Skeletal muscle satellite cell (primary cell): Measurements from ENCODE around the gene PACSIN2.

Experiments
- H3K27me3 ChIP-seq: 2 replicates; pipeline ENCODE4 v1.7.0; 2013; ENCODE audit warnings: low read length; ENCODE audit not compliant: control insufficient read depth, insufficient read depth
- H3K36me3 ChIP-seq: 2 replicates; pipeline ENCODE4 v1.7.0; 2013; ENCODE audit warnings: mild to moderate bottlenecking, control low read depth, low read length; ENCODE audit not compliant: insufficient read depth
- H3K4me1 ChIP-seq: 2 replicates; pipeline ENCODE4 v1.7.0; 2013; ENCODE audit warnings: low read length; ENCODE audit not compliant: control insufficient read depth, insufficient read depth
- H3K4me2 ChIP-seq: 2 replicates; pipeline ENCODE4 v1.7.0; 2013; ENCODE audit warnings: mild to moderate bottlenecking, low read length
- H3K4me3 ChIP-seq: 2 replicates; pipeline ENCODE4 v1.7.0; 2013; ENCODE audit warnings: low read length
- H3K9ac ChIP-seq: 2 replicates; pipeline ENCODE4 v1.7.0; 2013; ENCODE audit warnings: mild to moderate bottlenecking, low read depth, low read length, moderate library complexity
- H3K9me3 ChIP-seq: replicated peaks from 2 replicates; pipeline ENCODE4 v1.7.0; 2013; ENCODE audit warnings: mild to moderate bottlenecking, control low read depth, low read length

PACSIN2 gene

GRCh38 chr22:42833104-42833503 lies 181.8 kb downstream of the PACSIN2 start:
- no peaks in the 10 kb centered on the region for H3K9me3 ChIP-seq
- H3K36me3 ChIP-seq = peaks cover 80% of the 10 kb centered on the region
- no peaks in the 10 kb centered on the region for H3K27me3 ChIP-seq
- H3K4me1 ChIP-seq = no peaks in the 10 kb centered on the region
- H3K9ac ChIP-seq = no peak overlapping the region
- H3K4me2 ChIP-seq = no peak overlapping the region
- H3K4me3 ChIP-seq = no peak overlapping the region

- Histone ChIP-seq H3K4me2 (no peak overlapping the region), H3K4me1 (no peaks in the 10 kb centered on the region), H3K9ac (no peak overlapping the region), H3K36me3 (peaks cover 79% of the 10 kb centered on the region), H3K4me3 (no peak overlapping the region), H3K9me3 (no peaks in the 10 kb centered on the region), H3K27me3 (no peaks in the 10 kb centered on the region)
These were observed 183.2 kb downstream of the PACSIN2 start for GRCh38 chr22:42831712-42832111.

- Histone ChIP-seq H3K36me3 (peaks cover 83% of the 10 kb centered on the region), H3K9ac (no peak overlapping the region), H3K9me3 (no peaks in the 10 kb centered on the region), H3K27me3 (no peaks in the 10 kb centered on the region), H3K4me2 (no peak overlapping the region), H3K4me3 (no peak overlapping the region), H3K4me1 (no peaks in the 10 kb centered on the region)
These were observed 184.8 kb downstream of the PACSIN2 start for GRCh38 chr22:42830161-42830560.

- H3K9ac ChIP-seq = no peak overlapping the region
- H3K27me3 ChIP-seq = no peaks in the 10 kb centered on the region
- no peaks in the 10 kb centered on the region for H3K4me1 ChIP-seq
- no peak overlapping the region for H3K4me2 ChIP-seq
- H3K36me3 ChIP-seq = peaks cover 83% of the 10 kb centered on the region
- H3K4me3 ChIP-seq = no peak overlapping the region
- H3K9me3 ChIP-seq = no peaks in the 10 kb centered on the region
These were observed 185.6 kb downstream of the PACSIN2 start for GRCh38 chr22:42829302-42829701.

- no peak overlapping the region for H3K4me3 ChIP-seq
- no peak overlapping the region for H3K9ac ChIP-seq
- peaks cover 2% of the 10 kb centered on the region for H3K4me1 ChIP-seq
- H3K9me3 ChIP-seq = no peaks in the 10 kb centered on the region
- no peak overlapping the region for H3K4me2 ChIP-seq
- H3K36me3 ChIP-seq = peaks cover 76% of the 10 kb centered on the region
- no peaks in the 10 kb centered on the region for H3K27me3 ChIP-seq
These were observed 189.2 kb downstream of the PACSIN2 start for GRCh38 chr22:42825796-42826195.

- H3K4me3 ChIP-seq = no peak overlapping the region
- no peak overlapping the region for H3K4me2 ChIP-seq
- no peaks in the 10 kb centered on the region for H3K27me3 ChIP-seq
- no peaks in the 10 kb centered on the region for H3K9me3 ChIP-seq
- no peak overlapping the region for H3K9ac ChIP-seq
- H3K36me3 ChIP-seq = peaks cover 68% of the 10 kb centered on the region
- peaks cover 20% of the 10 kb centered on the region for H3K4me1 ChIP-seq
These were observed 193.6 kb downstream of the PACSIN2 start for GRCh38 chr22:42821386-42821785.

GRCh38 chr22:42820045-42820763 lies 194.7 kb downstream of the PACSIN2 start:
- Histone ChIP-seq H3K9ac (no peak overlapping the region), H3K27me3 (no peaks in the 10 kb centered on the region), H3K9me3 (no peaks in the 10 kb centered on the region), H3K36me3 (peaks cover 67% of the 10 kb centered on the region), H3K4me3 (no peak overlapping the region), H3K4me2 (no peak overlapping the region), H3K4me1 (peaks cover 20% of the 10 kb centered on the region)
